Measurements from ENCODE around the gene PTPN9.

DNA sequence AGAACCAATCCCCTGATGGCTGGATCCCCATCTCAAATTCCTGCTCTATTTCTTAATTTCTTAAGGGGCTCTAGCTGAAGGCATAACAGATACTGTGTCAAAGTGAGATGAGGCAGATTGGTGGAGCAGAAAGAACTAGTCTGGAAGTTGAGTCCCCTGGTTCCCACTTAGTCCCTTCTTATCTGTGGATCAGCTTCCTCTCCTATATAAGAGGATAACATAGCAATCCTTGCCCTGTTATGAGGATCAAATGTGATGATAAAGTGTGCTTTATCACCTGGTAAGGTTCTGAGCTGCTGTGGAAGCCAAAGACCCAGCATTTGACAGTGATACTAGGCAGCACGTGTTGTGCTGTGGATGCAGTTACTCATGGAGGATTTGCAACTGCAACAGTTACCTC, 119.5 kb downstream of the PTPN9 start:
- TF ChIP-seq, protein P1, sequence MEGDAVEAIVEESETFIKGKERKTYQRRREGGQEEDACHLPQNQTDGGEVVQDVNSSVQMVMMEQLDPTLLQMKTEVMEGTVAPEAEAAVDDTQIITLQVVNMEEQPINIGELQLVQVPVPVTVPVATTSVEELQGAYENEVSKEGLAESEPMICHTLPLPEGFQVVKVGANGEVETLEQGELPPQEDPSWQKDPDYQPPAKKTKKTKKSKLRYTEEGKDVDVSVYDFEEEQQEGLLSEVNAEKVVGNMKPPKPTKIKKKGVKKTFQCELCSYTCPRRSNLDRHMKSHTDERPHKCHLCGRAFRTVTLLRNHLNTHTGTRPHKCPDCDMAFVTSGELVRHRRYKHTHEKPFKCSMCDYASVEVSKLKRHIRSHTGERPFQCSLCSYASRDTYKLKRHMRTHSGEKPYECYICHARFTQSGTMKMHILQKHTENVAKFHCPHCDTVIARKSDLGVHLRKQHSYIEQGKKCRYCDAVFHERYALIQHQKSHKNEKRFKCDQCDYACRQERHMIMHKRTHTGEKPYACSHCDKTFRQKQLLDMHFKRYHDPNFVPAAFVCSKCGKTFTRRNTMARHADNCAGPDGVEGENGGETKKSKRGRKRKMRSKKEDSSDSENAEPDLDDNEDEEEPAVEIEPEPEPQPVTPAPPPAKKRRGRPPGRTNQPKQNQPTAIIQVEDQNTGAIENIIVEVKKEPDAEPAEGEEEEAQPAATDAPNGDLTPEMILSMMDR (conservative IDR thresholded peaks at IDR 0.05; ENCODE audit: low read depth, low read length) = no peak
- TF ChIP-seq RFX5 (IDR thresholded peaks at IDR 0.05; ENCODE audit: low read depth, low read length) (no peak), POLR2A (IDR thresholded peaks at IDR 0.05; ENCODE audit: low read depth, low read length) (no peak), SMC3 (IDR thresholded peaks at IDR 0.05; ENCODE audit: low read depth, low read length) (no peak), CEBPB (IDR thresholded peaks at IDR 0.05; ENCODE audit: low read depth, low read length) (no peak), USF2 (IDR thresholded peaks at IDR 0.05; ENCODE audit: low read depth, low read length) (no peak), MXI1 (IDR thresholded peaks at IDR 0.05; ENCODE audit: borderline replicate concordance, low read depth, low read length) (no peak), MAFK (IDR thresholded peaks at IDR 0.05; ENCODE audit: low read depth, low read length) (no peak), FOS (IDR thresholded peaks at IDR 0.05; ENCODE audit: low read depth, low read length) (no peak), BHLHE40 (IDR thresholded peaks at IDR 0.05; ENCODE audit: low read depth, low read length) (no peak)
